GF-D8 (cell line): Measurements from ENCODE around the gene VSIG2.

Experiments
- DNase-seq: peaks from one replicate; lab custom pipeline; 2025; lab: John Stamatoyannopoulos, UW

Gene VSIG2

GRCh38 chr11:124724979-124725718, 26.9 kb downstream of the VSIG2 start:
- peak; percentile 62 for DNase-seq

- no peak for DNase-seq
Measured at GRCh38 chr11:124722176-124722575, 29.9 kb downstream of the VSIG2 start.

GRCh38 chr11:124719534-124719933, 32.5 kb downstream of the VSIG2 start:
- no peak for DNase-seq

- no peak for DNase-seq
Measured at GRCh38 chr11:124718801-124719200, 33.3 kb downstream of the VSIG2 start.

GRCh38 chr11:124717786-124718651, 34.0 kb downstream of the VSIG2 start:
- peak; percentile 54 for DNase-seq

DNA sequence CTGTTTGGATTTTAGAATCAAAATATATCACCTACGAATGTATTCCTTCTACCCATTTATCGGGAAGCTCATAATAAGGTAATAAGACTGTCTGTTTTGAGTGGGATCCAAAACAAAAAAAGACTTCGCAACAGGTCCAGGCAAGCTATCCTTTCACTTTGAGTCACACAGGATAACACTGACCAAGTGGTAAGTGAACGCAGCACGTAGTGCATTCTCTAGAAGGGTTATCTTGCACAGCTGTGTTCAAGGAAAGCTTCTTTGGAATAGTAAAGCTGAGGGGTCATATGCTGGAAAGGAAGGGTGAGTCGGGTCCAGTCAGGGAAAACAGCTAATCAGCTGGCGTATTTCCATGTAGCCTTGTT, 34.7 kb downstream of the VSIG2 start:
- no peak for DNase-seq

DNA sequence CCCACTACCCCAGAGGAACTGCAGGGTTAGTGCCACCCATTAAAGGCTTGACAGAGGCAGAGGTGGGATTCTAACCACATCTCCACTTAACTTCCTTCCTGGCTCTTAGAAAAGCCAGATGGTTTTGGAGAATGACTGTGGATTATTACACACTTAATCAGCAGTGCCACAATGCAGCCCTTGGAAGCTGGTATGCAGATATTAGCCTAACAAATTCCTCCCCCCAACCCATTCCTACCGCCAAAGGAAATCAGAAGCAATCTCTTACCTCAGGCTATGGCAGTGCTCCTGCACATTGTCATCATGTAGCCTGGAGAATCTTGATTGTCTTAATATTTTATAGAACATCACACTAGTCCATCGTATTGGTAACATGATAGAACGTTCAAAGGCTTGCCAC, 35.5 kb downstream of the VSIG2 start:
- DNase-seq = peak; percentile 48

DNA sequence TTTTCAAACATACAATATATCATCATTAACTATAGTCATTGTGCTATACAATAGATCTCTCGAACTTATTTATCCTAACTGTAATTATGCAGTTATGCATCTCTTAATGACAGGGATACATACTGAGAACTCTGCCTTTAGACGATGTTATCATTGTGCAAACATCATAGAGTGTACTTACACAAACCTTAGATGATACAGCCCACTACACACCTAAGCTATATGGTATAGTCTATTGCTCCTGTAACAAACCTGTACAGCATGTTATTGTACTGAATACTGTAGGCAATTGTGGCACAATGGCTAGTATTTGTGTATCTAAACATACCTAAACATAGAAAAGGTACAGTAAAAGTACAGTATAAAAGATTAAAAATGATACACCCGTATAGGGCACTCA, 39.7 kb downstream of the VSIG2 start:
- DNase-seq = no peak

DNA sequence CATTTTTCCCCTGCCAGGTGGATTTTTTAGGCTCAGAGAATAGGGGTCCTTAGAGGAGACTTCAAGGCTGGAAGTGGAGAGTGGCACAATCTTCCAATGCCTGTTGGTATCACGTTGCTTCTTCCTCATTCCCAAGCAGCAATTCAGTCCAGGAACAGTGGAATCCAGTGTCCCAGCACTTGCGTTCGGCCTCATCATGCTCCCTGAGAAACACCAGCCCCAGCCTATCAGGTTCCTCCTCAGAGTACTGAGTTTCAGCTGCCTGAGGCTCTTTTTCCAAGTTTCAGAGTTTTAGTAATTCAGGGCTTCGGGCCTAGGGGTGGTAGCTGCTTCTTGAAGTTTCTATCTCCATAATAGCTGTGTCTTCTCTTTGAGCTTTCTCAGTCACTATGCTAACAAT, 44.2 kb downstream of the VSIG2 start:
- DNase-seq = no peak

DNA sequence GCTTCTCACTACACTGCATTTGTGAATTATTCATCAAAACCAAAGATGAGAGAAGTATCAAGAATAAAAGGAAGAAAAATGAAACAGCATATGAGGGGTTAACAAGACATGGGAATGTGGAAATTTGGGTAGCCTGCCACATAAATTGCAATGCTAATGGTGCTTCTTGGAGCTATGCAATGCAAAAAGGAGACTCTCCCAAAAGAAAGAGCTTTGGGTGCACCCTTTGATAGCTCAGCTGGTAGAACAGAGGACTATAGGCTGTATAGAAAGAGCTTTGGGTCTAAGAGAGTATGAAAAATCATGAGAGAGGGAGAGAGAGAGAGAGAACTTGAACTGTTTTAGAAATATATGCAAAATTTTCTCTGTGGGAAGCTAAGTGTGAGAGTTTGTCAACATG, 52.0 kb downstream of the VSIG2 start:
- DNase-seq = no peak

- DNase-seq = no peak
Measured at GRCh38 chr11:124699547-124699946, 52.5 kb downstream of the VSIG2 start.
